ENCODE measurements around the gene ABCA4.
"Not testable (repeated sequence)": the region's sequence is repeated elsewhere in the genome, so short reads cannot be mapped to it uniquely, and the experiment has no call there.

ABCA4 gene

DNA sequence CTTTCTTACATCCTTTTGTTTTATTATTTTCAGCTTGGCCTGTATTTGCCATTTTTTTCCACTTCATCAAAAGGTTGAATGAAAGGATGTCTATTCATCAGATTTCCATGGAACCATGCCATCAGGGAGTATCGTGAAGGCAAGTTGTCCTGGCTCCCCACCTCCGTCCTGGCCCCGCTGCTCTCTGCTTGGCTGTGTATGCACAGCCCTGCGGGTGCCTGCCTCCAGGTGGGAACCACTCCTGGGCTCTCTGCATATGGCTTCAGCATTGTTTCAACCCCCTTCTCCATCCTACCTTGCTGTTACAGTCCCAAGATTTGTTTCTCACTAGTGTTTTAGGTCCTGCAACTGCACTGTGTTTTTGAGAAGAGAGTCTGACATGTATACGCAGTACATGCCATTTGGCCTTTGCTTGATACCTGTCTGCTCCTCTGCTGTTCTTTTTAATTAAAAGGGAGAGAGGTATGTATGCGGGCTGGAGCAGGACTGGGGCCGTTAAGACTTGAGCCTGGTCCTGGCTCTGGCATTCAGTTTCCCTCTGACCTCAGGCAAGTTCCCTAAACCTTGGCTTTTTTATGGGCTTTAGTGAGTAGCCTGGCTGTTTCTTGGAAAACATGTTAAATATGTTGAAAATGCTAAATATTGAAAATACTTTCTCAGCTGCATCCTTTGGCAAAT lies 141.8 kb downstream of the ABCA4 start:
- DNase-seq (ENCODE audit: low spot score), result no peak

DNA sequence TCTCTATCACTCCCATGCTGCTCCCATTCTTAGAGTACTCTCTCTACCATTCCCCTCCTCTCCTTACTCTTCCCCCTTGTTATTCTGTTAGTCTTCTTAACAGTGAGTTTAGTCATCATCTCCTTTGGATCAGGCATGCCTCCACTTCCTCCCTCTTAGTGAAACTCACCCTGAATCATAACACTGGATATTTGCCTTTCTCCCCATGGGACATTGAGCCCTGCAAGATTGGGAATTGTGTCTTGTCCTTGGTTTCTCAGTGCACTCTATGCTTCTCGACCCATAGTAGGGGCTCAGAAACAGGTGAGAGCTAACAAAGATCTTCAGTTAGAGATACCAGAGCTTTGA lies 143.4 kb downstream of the ABCA4 start:
- no peak for DNase-seq (ENCODE audit: low spot score)

DNA sequence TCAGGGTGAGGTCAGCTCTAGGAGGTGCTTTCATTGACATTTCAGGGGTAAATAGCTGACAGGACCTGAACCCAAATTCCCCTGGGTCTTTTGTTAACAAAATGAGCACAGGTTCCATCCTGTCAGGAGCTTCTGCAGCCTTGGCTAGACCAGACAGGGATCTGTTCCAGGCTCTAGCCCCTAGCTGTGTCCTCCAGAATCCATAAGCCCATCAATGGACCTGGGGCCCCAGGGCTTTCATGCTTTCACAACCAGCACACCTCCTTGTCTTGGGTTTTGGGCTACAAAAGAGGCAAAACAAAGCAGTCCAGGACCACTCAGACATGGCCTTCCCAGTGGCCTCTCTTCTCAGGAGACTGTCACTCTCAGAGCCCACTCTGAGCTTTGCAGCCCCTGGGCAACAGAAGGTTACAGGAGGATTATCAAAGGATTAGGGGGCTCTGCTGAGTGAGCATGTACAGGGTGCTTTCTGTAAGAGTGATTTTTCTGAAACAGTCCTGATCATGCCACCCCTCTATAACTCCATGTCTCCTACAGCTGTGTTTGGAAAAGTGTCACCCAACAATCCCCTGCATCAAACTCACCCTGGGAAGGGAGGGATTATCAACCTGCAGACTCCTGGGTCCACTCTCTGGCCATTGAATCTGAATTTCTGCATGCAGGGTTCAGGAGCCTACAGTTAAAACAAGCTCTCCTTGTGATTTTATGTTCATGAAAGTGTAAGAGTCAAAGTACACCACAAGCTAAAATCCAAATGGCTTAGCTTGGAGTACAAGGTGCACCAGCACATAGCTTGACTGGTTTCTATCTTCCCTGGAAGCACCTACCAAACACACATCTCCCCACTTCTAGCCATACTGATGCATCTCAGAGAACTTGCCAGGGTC lies 144.0 kb downstream of the ABCA4 start:
- no peak for DNase-seq (ENCODE audit: low spot score)

DNA sequence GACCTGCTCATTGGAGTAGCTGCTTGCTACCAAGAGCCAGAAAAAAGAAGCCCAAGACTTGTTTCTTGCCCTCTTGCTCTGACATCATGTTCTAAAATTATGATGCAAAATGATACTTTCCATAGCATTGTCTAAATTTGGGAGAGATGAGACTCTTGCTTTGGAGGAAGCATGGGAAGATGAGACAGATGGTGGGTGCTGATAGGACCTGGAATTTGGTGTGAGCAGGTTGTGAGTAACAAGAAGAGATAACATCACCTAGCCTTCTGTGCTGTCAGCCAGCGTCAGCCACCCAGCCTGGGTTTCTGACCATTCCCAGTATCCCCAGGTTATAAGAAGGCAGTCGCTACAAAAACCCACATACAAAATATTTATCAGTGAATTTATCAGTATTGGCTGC lies 144.7 kb downstream of the ABCA4 start:
- no peak for DNase-seq (ENCODE audit: low spot score)

DNA sequence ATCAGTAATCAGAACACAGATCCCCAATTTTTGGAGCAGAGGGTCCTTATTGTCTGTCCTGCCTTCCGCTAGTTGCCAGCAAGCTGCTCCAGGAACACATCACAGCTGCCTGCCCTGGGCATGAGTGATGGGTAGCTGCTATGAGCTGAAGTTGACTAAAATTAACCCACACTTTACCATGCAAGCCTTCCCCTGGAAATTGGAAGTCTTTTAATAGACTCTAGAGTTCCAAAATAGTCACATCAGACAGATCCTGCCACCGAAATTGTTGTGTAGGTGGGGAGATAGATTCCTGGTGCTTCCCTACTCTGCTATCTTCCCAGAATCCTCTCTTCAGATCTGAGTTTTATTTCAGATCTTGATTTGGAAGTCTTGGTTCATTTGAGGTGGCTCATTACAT lies 148.6 kb downstream of the ABCA4 start:
- no peak for DNase-seq (ENCODE audit: low spot score)

DNA sequence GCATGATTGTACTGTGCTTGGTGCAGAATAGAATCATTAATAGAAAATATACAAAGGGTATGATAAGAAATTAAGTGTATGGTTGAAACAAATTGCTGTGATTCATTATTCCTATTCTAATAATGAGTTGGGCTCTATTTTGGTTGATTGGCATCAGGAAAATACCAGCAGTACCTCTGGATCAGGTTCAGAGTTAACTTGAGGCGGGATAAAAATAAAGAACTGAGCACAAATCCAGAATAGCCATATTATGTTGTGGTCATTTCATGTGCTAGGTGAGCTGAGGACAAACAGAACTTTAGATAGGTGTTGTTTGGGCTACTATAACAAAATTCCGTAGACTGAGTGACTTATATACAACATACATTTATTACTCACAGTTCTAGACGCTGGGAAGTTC lies 151.1 kb downstream of the ABCA4 start:
- DNase-seq (ENCODE audit: low spot score), result no peak

DNA sequence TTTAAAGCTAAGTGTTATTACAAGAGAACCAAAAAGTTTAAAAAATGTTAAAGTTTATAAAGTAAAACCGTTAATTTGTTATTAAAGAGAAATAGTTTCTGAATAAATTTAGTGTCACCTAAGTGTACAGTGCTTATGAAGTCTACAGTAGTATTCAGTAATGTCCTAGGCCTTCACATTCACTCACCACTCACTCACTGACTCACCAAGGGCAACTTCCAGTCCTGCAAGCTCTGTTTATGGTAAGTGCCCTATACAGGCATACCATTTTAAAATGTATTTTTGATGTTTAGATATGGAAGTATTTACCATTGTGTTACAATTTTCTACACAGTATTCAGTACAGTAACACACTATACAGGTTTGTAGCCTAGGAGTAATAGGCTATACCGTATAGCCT lies 151.6 kb downstream of the ABCA4 start:
- DNase-seq (ENCODE audit: low spot score), result no peak

DNA sequence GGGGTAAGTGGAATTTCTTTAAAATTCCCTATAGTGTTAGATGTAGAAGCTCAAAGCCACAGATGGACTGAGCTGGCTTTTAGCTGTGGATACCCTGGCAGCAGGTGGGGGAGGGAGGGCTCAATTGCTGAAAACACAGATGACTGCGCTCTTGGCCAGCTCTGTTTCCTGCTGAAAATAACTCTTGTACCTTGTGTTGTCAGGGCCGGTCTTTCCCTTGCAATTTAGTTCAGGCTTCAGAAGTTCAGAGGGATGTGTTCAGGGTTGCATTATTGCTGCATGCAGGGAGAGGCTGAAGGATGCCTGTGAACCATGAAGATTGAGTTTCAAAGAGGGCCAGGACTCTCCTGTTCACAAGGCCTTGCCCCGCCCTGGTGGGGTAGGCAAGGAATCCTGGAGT lies 153.6 kb downstream of the ABCA4 start:
- DNase-seq (ENCODE audit: low spot score), result no peak

DNA sequence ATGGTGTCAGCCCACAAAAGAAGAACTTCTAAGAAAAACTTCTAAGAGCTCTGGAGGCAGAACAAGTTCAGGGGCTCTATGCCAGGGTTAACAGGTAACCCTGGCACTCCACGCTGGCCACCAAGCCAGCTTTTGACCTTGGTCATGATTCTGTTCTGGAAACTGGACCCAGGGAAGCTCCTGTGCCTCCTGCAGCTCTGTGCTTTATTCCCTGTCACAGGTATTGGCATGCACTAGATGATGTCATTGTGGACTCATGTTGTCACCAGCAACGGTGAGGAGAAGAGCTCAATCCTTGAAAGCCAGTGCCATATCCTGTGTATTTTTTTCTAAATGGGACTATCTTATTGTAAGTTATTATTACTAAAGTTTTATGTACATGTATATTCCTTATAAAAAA lies 155.1 kb downstream of the ABCA4 start:
- DNase-seq (ENCODE audit: low spot score), result no peak

DNA sequence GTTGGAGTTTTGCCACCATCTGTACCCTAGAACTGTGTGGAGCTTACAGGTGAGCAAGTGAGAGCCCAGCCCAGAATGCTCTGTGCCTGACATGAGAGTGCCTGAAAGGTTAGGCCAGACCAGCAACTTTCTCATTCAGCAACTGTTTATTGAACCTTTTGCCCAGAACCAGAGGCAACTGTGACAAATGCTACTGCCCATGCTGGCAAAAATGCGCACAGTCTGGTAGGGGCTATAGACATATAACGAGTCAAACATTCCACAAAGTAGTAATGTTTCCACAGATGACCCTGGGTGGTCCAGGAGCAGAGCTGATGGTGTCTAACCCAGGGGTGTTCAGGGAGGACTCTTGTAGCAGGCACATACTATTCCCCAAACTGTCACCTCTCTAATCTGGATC lies 155.7 kb downstream of the ABCA4 start:
- no peak for DNase-seq (ENCODE audit: low spot score)

DNA sequence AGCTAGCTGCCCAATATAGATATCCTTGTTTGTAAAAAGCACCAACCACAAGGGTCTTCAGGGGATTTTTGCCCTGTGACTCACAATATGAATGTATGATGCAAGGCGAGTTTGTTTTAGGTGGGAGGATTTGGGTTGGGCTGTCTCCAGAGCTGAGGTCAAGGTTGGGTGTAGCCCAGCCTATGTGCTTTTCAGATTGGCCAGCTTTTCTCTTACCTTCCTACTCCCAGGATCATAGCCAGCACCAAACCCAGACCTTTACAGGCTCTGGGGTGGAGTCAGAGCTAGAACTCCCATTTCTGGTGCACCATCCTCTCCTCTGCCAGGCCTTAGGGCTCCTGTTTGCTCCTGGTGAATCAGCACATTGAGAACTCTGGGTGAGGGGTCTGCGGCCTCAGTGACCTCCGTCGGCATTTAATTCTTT lies 156.2 kb downstream of the ABCA4 start:
- no peak for DNase-seq (ENCODE audit: low spot score)

DNA sequence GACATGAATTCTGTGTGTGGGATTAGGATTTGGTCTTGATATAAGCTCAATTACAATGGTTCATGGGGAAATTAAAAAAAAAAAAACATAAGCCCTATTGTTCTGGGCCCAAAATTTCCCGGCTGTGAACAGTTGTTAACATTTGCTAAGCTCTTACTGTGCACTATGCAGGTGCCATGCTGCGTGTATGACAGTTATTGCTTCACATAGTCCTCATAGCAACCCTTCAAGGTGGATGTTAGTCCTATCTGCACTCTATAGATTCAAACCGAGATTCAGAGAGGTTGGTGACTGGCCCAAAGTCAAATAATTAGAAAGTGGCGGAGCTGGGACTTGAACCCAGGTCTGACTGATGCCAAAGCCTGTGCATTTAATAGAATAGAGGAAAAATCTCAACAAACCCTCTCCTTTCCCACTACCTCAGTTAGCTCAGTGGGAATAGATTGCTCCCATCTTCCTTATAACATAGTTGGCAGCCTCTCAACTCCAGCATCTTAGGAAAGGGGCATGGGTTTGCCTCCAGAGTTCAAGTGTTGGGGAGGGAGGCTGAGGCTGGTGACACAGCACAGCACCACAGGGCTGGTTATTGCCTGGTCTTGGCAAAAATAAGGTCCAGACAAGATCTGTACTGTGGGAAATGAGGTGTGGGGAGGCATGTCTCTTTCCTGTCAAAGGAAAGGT lies 156.7 kb downstream of the ABCA4 start:
- no peak for DNase-seq (ENCODE audit: low spot score)

DNA sequence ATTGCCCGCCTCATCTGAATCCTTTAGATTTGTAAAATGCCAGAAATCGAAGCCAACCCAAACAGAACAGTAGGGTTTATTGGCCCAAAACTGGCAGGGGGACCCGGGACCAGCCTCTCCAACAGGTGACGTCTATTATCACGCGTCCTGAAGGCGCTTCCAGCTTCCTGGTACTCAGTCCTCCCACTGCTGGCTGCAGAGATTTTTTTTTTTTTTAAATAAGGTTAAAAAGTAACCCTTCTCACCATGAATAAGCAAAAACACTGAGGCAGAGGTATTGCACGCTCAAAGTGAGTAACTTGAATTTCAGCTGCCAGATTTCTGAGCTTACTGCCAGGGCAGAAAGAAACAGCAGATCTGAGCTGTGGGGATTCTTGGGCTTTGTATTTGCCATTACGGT lies 157.4 kb downstream of the ABCA4 start:
- DNase-seq (ENCODE audit: low spot score), result no peak

DNA sequence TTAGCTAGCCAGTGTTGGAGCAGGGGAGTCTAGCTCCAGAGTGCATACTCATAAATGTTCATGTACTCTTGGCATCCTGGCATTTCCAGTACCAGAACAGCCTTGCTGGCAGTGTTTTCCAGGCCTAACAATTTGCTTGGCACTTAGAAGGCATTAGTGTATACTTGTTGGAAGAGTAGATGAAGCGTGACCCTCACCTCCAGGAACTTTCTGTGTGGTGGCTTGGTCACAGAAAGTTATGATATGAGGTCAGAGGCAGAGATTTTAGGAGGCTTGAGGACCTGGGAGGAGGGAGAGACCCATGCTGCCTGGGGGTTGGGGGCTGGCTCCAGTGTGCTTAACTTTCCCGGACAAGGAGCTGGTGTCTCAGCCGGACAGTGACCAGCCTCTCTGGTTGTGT lies 159.0 kb downstream of the ABCA4 start:
- no peak for DNase-seq (ENCODE audit: low spot score)

DNA sequence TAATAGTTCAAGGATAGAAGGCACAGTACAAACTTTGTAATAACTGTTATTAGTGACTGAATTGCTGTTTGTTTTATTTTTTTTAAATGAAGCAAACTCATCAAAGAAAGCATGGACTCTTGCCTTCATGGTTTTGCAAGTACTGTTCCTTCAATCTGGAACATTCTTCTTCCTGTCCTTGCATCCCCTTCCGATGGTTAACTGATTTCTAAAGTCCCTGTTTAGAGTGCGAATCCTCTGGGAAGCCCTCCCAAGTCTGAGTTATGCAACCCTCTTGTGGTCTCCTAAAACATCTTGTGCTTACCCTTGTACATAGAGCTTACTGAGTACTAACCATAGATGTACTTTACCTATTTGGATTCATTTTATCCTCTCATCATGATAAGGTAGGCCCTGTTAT lies 159.5 kb downstream of the ABCA4 start:
- no peak for DNase-seq (ENCODE audit: low spot score)

DNA sequence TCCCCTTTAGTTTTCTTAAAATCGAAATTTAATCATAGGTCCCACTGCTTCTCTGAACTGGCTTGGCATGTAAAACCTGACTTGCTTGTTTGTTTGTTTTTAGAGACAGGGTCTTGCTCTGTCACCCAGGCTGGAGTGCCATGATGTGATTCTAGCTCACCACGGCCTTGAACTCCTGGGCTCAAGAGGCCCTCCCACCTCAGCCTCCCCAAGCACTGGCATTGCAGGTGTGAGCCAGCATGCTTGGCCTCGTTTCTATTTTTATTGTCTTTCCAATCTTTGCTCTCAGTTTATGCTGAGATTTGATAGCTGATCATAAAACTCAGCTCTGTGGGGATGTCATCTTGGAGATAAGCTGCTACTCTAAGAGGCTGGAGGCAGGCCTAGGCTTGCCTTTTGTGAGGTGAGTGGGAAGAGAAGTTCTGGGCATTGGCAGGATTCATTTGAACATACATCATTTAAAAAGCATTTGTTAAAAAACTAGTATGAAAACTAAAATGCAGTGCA lies 160.3 kb downstream of the ABCA4 start:
- DNase-seq (ENCODE audit: low spot score), result no peak

DNA sequence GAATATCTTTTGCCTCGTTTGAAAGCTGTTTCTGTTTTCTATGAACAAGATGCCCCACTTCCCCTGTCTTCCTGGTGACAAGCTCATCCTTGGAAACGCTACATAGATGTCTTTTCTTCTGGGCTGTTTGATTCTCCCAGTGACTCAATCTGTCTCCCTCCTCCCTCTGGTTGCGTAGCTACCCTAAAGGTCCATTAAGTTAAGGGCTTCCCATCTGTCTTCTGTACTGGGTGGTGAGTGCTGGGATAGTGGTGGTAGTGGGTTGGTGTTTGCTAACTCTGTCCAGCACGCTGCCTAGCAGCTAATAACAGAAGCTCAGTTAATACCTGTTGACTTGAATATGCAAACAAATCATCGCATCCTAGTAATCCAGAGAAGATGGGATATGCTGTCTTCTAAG lies 161.5 kb downstream of the ABCA4 start:
- DNase-seq (ENCODE audit: low spot score), result no peak

DNA sequence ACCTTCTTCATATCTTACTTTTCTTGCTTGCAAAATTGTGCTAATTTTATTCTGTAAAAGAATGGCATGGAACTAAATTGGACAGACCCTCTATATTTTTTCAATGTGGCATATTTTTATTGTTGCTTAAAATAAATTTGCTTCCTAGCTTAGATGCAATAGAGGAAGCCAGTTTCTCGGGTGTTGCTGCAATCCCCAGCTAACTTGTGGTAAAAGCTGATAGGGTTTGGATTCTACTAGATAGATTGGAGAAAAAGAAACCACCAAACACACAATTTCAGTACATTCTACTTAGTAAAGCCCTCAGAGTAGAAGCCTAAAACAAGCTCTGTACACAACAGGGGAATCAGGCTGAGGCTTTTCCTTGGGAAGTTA lies 162.2 kb downstream of the ABCA4 start:
- DNase-seq (ENCODE audit: low spot score), result no peak

DNA sequence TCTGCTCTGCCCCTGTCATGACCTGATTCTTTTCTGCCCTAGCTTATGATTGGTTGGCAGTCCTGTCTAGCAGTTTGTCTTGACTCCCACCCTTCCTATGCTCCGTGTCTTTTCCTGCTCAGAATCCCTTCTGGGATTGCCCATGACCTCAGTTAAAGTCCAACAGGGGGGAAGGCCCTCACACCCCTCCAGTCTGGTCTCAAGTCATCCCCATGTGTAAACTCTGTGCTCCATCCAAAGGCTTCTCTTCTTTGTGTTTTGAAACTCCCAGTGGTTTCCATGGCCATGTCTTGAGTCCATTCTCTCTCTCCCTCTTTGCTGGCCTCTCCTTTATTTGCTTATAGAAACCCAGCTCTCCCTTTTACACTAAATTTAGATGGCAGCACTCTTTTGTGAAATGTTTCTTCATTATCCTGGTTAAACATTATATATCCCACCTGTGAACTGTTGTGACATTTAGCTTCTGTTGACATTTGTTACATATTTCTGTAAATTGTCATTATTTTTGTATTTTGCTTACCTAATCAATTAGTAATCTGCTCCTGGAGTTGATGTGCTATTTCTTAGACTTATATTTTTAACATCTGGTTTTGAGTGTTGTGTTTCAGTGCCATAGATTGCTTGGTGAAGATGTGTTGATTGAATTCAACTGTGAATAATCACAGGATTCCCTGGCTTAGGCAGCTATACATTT lies 162.8 kb downstream of the ABCA4 start:
- no peak for DNase-seq (ENCODE audit: low spot score)

DNA sequence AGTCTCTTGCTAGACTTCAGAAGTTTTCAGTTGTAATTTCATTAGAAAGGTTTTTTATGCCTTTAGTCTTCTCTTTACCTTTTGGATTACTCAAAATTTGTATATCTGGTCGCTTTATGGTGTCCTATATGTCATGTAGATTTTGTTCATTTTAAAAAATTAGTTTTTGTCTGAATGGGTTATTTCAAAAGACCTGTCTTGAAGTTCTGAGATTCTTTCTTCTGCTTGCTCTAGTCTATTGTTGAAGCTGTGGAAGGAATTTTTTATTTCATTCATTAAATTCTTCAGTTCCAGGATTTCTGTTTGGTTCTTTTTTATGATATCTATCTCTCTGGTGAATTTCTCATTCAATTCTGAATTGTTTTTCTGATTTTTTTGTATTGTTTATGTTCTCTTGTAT lies 165.2 kb downstream of the ABCA4 start:
- no peak for DNase-seq (ENCODE audit: low spot score)

DNA sequence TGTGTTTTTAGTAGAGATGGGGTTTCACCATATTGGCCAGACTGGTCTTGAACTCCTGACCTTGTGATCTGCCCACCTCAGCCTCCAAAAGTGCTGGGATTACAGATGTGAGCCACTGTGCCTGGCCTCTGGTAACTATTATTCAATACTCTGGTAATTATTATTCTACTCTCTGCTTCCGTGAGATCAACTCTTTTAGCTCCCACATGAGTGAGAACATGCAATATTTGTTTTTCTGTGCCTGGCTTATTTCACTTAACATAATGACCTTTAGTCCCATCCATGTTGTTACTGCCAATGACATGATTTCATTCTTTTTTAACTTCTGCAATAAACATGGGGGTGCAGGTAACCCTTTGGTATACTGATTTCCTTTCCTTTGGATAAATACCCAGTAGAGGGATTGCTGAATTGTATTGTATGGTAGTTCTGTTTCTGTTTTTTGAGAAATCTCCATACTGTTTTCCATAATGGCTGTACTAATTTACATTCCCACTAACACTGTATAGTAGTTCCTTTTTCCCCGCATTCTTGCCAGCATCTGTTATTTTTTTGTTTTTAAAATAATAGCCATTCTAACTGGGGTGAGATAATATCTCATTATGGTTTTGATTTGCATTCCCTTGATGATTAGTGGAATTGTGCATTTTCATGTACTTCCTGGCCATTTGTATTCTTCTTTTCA lies 173.8 kb downstream of the ABCA4 start:
- not testable (repeated sequence) for DNase-seq (ENCODE audit: low spot score)

All from CD4-positive, alpha-beta T cell treated with Interleukin-15 for 4 hours (primary cell).